Mucosa of descending colon (tissue), 3 donors: Measurements from ENCODE around the gene MAPK12. TPM values are rescaled to one million over a fixed set of nuclear protein-coding genes. Genes with fewer than 3 reads are reported as not detected.

Source experiments
- ATAC-seq: fragments of 200-7000 bp; cut with Tn5 transposase; one replicate; pipeline ENCODE4 v1.9.1; 2020; ENCODE audit warnings: mild to moderate bottlenecking, moderate library complexity
- DNase-seq, 3 donors: peaks; one replicate each; pipeline ENCODE4 v3.0.0-alpha.2; 2020
- H3K36me3 ChIP-seq: fragments of 200-600 bp; one replicate; pipeline ENCODE4 v1.8.0; 2021; ENCODE audit warnings: low read depth, mild to moderate bottlenecking
- H3K4me1 ChIP-seq: fragments of 200-600 bp; one replicate; pipeline ENCODE4 v1.8.0; 2021; ENCODE audit warnings: low read depth, mild to moderate bottlenecking
- H3K4me3 ChIP-seq: fragments of 200-600 bp; one replicate; pipeline ENCODE4 v1.8.0; 2021; ENCODE audit warnings: mild to moderate bottlenecking
- H3K9me3 ChIP-seq: fragments of 200-600 bp; one replicate; pipeline ENCODE4 v1.8.0; 2021; ENCODE audit warnings: mild to moderate bottlenecking
- CTCF ChIP-seq: fragments of 200-600 bp; IDR thresholded peaks from one replicate; pipeline ENCODE4 v1.8.0; 2022; ENCODE audit warnings: antibody characterized with exemption, mild to moderate bottlenecking
- intact Hi-C, 2 donors: fragments of 100-400 bp; cut with DNase I in 1 of 2; cut with micrococcal nuclease in 1 of 2; formaldehyde crosslinking; loops; one replicate each; pipeline versions ENCODE4 v1.11.0 to v1.11.1; 2022; cut with DNase I, micrococcal nuclease
- total RNA-seq, 3 donors: library from RNA; stranded (reverse); fragmentation: NEBNext Ultra II Directional in 2 of 3; extraction: Animal tissue kit (Norgen Biotek cat#: 25700) in 2 of 3; gene quantifications; one replicate each; pipeline versions ENCODE4 v1.2.1 to v1.2.4, GENCODE V29; 2021 to 2023
- donor health status: DM: no; HTN: no; CAD: no; lungs with moderate emphysema.
- donor health status: DM: no; HTN: no; CAD: no.
- donor health status: DM: no; HTN: yes; CAD: no.

MAPK12 gene
- total RNA-seq, 3 donors from 2014 or later = 2.3 to 6.5 (median 5.2) TPM

GRCh38 chr22:50218153-50218995 is 43.1 kb downstream of the MAPK12 start:
- ATAC-seq (peak; percentile 4), DNase-seq (no peak)
- Histone ChIP-seq H3K36me3 (peaks cover 22% of the 10 kb centered on the region), H3K4me1 (no peaks in the 10 kb centered on the region), H3K4me3 (no peak overlapping the region), H3K9me3 (no peaks in the 10 kb centered on the region)
- intact Hi-C loops = no loop called here
- TF ChIP-seq CTCF = no peak

GRCh38 chr22:50217543-50218152 is 43.8 kb downstream of the MAPK12 start:
- H3K36me3 ChIP-seq = peaks cover 22% of the 10 kb centered on the region
- no peaks in the 10 kb centered on the region for H3K9me3 ChIP-seq
- intact Hi-C loops = no loop called here
- TF ChIP-seq CTCF = no peak
- no peak for ATAC-seq
- H3K4me1 ChIP-seq = no peaks in the 10 kb centered on the region
- DNase-seq = no peak
- H3K4me3 ChIP-seq = no peak overlapping the region

DNA sequence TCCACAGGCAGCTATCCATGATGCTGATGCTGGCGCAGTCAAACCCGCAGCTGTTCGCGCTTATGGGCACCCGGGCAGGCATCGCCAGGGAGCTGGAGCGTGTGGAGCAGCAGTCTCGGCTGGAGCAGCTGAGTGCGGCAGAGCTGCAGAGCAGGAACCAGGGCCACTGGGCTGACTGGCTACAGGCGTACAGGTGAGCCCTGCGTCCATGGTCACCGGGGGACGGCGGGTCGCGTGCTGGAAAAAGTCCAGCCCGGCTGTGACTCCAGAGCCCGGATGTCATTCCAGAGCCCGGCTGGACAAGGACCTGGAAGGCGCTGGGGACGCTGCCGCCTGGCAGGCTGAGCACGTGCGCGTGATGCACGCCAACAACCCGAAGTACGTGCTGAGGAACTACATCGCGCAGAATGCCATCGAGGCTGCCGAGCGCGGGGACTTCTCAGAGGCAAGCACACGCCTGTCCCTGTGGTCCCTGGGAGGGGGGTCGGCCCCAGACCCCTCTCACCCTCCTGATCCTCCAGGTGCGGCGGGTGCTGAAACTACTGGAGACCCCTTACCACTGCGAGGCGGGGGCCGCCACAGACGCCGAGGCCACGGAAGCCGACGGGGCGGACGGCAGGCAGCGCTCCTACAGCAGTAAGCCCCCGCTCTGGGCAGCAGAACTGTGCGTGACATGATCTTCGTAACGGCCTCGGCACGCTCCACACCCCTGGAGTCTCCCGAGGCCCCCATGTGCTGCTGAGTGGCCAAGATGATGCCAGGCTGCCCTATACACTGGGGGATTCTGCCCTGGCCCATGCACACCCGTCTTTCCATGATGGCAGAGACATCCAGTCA is 44.6 kb downstream of the MAPK12 start:
- no peaks in the 10 kb centered on the region for H3K9me3 ChIP-seq
- DNase-seq = no peak
- TF ChIP-seq CTCF = no peak
- H3K4me3 ChIP-seq = no peak overlapping the region
- peaks cover 22% of the 10 kb centered on the region for H3K36me3 ChIP-seq
- intact Hi-C loops = no loop called here
- no peak for ATAC-seq
- H3K4me1 ChIP-seq = no peaks in the 10 kb centered on the region

GRCh38 chr22:50216055-50216683 is 45.3 kb downstream of the MAPK12 start:
- intact Hi-C loops = no loop called here
- Histone ChIP-seq H3K9me3 (no peaks in the 10 kb centered on the region), H3K4me1 (no peaks in the 10 kb centered on the region), H3K4me3 (no peak overlapping the region), H3K36me3 (peaks cover 24% of the 10 kb centered on the region)
- ATAC-seq = no peak
- TF ChIP-seq CTCF = no peak
- DNase-seq = no peak

DNA sequence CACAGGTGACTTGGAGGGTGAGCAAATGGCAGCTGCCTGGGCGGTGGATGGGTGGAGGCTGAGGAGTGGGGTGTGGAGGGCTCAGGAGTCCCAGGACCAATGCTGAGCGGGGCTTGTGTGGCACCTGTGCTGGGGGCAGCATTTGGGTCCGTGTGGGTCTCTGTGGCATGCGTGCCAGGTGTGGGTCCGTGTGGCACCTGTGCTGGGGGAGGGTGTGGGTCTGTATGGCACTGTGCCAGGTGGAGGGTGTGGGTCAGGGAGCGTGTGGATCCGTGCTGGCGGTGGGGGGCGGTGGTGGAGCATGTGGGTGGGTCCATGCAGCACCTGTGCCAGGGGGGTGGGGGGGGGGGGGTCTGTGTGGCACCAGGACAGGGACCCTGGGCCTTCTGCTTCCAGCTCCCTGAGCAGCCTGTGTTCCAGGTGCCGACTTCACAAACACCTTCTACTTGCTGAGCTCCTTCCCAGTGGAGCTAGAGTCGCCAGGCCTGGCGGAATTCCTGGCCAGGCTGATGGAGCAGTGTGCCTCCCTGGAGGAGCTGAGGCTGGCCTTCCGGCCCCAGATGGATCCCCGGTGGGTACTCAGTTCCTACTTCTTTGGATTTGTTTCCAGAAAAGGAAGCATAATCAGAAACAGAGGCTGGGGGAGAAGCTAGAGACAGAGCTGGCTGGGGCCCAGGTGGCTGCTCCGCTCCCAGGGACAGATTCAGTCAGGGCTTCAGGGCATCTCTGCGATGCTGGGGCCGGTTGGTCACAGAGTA is 46.0 kb downstream of the MAPK12 start:
- intact Hi-C loops = no loop called here
- DNase-seq = no peak
- H3K4me3 ChIP-seq = no peak overlapping the region
- peaks cover 30% of the 10 kb centered on the region for H3K36me3 ChIP-seq
- ATAC-seq = no peak
- TF ChIP-seq CTCF = no peak
- no peaks in the 10 kb centered on the region for H3K4me1 ChIP-seq
- no peaks in the 10 kb centered on the region for H3K9me3 ChIP-seq
